ENCODE data around the gene COX11. TPM values are rescaled to one million over a fixed set of nuclear protein-coding genes. Genes with fewer than 3 reads are reported as not detected.

Gene COX11
- total and polyA plus RNA-seq, 2 of the 13 experiments (the other 11 are each of a cell fraction or from before 2014, with no cell fraction given) = 103 to 203 TPM

- TF ChIP-seq TFE3 (CRISPR knock-in tag; IDR thresholded peaks at IDR 0.05) = peak; percentile 72
- no peak for TF ChIP-seq CHD4 (IDR thresholded peaks at IDR 0.05; ENCODE audit: borderline replicate concordance, low read length)
- peak; percentile 38; the same call in 1 of the 2 replicates for TF ChIP-seq ELF1 (CRISPR knock-in tag; IDR thresholded peaks at IDR 0.05)
- no peak for TF ChIP-seq ATM (IDR thresholded peaks at IDR 0.05; ENCODE audit: borderline replicate concordance)
- TF ChIP-seq CENPT (CRISPR knock-in tag; IDR thresholded peaks at IDR 0.05; ENCODE audit: low read depth) = no peak
- peak; percentile 5; the same call in 1 of the 2 replicates for TF ChIP-seq ZNF713 (CRISPR knock-in tag; IDR thresholded peaks at IDR 0.05)
- no peak for TF ChIP-seq RELA (CRISPR knock-in tag; IDR thresholded peaks at IDR 0.05)
- TF ChIP-seq NCOA1 (CRISPR knock-in tag; IDR thresholded peaks at IDR 0.05) = peak; percentile 98
- no peak for TF ChIP-seq SYNCRIP (IDR thresholded peaks at IDR 0.05; ENCODE audit: insufficient read depth, low read depth, low read length)
- TF ChIP-seq THAP11 (CRISPR knock-in tag; IDR thresholded peaks at IDR 0.05) = peak; percentile 90
- peak; percentile 66; the same call in 1 of the 2 replicates for TF ChIP-seq ZNF431 (CRISPR knock-in tag; IDR thresholded peaks at IDR 0.05; ENCODE audit: borderline replicate concordance, low read depth)
- TF ChIP-seq, protein P1, sequence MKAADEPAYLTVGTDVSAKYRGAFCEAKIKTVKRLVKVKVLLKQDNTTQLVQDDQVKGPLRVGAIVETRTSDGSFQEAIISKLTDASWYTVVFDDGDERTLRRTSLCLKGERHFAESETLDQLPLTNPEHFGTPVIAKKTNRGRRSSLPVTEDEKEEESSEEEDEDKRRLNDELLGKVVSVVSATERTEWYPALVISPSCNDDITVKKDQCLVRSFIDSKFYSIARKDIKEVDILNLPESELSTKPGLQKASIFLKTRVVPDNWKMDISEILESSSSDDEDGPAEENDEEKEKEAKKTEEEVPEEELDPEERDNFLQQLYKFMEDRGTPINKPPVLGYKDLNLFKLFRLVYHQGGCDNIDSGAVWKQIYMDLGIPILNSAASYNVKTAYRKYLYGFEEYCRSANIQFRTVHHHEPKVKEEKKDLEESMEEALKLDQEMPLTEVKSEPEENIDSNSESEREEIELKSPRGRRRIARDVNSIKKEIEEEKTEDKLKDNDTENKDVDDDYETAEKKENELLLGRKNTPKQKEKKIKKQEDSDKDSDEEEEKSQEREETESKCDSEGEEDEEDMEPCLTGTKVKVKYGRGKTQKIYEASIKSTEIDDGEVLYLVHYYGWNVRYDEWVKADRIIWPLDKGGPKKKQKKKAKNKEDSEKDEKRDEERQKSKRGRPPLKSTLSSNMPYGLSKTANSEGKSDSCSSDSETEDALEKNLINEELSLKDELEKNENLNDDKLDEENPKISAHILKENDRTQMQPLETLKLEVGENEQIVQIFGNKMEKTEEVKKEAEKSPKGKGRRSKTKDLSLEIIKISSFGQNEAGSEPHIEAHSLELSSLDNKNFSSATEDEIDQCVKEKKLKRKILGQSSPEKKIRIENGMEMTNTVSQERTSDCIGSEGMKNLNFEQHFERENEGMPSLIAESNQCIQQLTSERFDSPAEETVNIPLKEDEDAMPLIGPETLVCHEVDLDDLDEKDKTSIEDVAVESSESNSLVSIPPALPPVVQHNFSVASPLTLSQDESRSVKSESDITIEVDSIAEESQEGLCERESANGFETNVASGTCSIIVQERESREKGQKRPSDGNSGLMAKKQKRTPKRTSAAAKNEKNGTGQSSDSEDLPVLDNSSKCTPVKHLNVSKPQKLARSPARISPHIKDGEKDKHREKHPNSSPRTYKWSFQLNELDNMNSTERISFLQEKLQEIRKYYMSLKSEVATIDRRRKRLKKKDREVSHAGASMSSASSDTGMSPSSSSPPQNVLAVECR (CRISPR knock-in tag; IDR thresholded peaks at IDR 0.05; ENCODE audit: borderline replicate concordance) = peak; percentile 91
- TF ChIP-seq PITX1 (CRISPR knock-in tag; IDR thresholded peaks at IDR 0.05) = peak; percentile 68
- no peak for TF ChIP-seq DMTF1 (CRISPR knock-in tag; IDR thresholded peaks at IDR 0.05)
- peak; percentile 90 for TF ChIP-seq ZBTB10 (CRISPR knock-in tag; IDR thresholded peaks at IDR 0.05; ENCODE audit: borderline replicate concordance)
- TF ChIP-seq, protein P2, sequence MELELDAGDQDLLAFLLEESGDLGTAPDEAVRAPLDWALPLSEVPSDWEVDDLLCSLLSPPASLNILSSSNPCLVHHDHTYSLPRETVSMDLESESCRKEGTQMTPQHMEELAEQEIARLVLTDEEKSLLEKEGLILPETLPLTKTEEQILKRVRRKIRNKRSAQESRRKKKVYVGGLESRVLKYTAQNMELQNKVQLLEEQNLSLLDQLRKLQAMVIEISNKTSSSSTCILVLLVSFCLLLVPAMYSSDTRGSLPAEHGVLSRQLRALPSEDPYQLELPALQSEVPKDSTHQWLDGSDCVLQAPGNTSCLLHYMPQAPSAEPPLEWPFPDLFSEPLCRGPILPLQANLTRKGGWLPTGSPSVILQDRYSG (CRISPR knock-in tag; IDR thresholded peaks at IDR 0.05) = no peak
Observed at GRCh38 chr17:54968262-54968987, at the start of gene COX11, which contains the start of gene STXBP4 (continued).
